ENCODE data around the gene EZH2. TPM values are rescaled to one million over a fixed set of nuclear protein-coding genes. Genes with fewer than 3 reads are reported as not detected.

Gene EZH2
- total and polyA plus RNA-seq, 2 donors from 2014 or later, result 1.6 to 4.7 TPM

DNA sequence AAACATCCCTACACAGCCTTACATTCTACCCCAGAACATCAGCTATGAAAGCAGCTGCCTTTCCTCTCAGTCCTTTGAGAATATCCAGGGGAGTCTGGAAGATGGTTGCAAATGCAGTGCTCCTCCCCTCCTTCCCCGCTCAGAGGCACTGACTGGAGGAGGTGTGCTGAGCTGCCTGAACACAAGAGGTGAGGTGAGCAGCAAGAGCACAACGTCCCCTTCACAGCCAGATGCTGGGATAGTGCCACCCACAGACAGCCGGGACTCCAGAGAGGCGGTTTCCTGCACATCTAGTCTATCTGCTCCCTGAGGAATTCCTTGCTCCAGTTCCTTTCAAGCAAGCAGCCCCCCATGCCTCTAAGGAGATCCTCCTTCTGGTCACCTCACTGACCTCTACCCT lies 74.2 kb downstream of the EZH2 start:
- Histone ChIP-seq H3K36me3 (ENCODE audit: control insufficient read depth in 2 of 3, insufficient read depth in 3 of 3, low read length in 3 of 3) (peaks cover 0 to 10% (median 6%) of the 10 kb centered on the region in 3 donors), H3K4me3 (ENCODE audit: low read length in 3 of 3) (no peak overlapping the region), H3K27me3 (ENCODE audit: control insufficient read depth, insufficient read depth, low read length) (no peaks in the 10 kb centered on the region), H3K9ac (ENCODE audit: low read length in 3 of 3) (no peak overlapping the region), H3K9me3 (ENCODE audit: control insufficient read depth in 2 of 3, insufficient read depth in 1 of 3, low read length in 3 of 3) (no peaks in the 10 kb centered on the region), H3K27ac (ENCODE audit: low read depth in 2 of 2, low read length in 2 of 2) (no peak overlapping the region), H3K4me1 (ENCODE audit: control insufficient read depth in 2 of 3, insufficient read depth in 2 of 3, low read depth in 1 of 3, low read length in 3 of 3) (no peaks in the 10 kb centered on the region)
- DNase-seq (no peak), FAIRE-seq (no peak)
- intact Hi-C loops (cut with DNase I), result no loop called here
- TF ChIP-seq, protein P1, sequence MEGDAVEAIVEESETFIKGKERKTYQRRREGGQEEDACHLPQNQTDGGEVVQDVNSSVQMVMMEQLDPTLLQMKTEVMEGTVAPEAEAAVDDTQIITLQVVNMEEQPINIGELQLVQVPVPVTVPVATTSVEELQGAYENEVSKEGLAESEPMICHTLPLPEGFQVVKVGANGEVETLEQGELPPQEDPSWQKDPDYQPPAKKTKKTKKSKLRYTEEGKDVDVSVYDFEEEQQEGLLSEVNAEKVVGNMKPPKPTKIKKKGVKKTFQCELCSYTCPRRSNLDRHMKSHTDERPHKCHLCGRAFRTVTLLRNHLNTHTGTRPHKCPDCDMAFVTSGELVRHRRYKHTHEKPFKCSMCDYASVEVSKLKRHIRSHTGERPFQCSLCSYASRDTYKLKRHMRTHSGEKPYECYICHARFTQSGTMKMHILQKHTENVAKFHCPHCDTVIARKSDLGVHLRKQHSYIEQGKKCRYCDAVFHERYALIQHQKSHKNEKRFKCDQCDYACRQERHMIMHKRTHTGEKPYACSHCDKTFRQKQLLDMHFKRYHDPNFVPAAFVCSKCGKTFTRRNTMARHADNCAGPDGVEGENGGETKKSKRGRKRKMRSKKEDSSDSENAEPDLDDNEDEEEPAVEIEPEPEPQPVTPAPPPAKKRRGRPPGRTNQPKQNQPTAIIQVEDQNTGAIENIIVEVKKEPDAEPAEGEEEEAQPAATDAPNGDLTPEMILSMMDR (IDR thresholded peaks at IDR 0.05; ENCODE audit: borderline replicate concordance, extremely low read depth, insufficient read depth), result no peak

DNA sequence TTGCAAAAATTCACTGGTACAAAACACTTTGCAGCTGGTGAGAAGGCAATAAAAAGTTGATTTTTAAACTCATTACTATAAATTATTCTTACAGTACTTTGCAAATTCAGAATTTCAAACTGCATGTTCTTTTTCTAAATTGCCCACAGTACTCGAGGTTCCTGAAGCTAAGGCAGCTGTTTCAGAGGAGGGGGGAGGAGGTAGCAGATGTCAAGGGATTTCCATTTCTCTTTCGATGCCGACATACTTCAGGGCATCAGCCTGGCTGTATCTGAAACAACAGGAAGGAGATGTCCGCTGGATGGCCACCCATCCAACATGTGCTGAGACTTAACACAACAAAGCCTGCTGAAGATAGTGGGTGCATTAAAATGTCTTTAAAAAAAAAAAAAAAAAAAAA lies 76.7 kb downstream of the EZH2 start:
- no peak overlapping the region for H3K9ac ChIP-seq (ENCODE audit: low read length in 3 of 3)
- no peak overlapping the region for H3K27ac ChIP-seq (ENCODE audit: low read depth in 2 of 2, low read length in 2 of 2)
- FAIRE-seq, result no peak
- no peak for DNase-seq
- TF ChIP-seq, protein P1 (IDR thresholded peaks at IDR 0.05; ENCODE audit: borderline replicate concordance, extremely low read depth, insufficient read depth), result no peak
- no peak overlapping the region for H3K4me3 ChIP-seq (ENCODE audit: low read length in 3 of 3)
- no peaks in the 10 kb centered on the region for H3K9me3 ChIP-seq (ENCODE audit: control insufficient read depth in 2 of 3, insufficient read depth in 1 of 3, low read length in 3 of 3)
- H3K27me3 ChIP-seq (ENCODE audit: control insufficient read depth, insufficient read depth, low read length), result no peaks in the 10 kb centered on the region
- peaks cover 0 to 10% (median 6%) of the 10 kb centered on the region in 3 donors for H3K36me3 ChIP-seq (ENCODE audit: control insufficient read depth in 2 of 3, insufficient read depth in 3 of 3, low read length in 3 of 3)
- intact Hi-C loops (cut with DNase I), result no loop called here
- no peaks in the 10 kb centered on the region for H3K4me1 ChIP-seq (ENCODE audit: control insufficient read depth in 2 of 3, insufficient read depth in 2 of 3, low read depth in 1 of 3, low read length in 3 of 3)

DNA sequence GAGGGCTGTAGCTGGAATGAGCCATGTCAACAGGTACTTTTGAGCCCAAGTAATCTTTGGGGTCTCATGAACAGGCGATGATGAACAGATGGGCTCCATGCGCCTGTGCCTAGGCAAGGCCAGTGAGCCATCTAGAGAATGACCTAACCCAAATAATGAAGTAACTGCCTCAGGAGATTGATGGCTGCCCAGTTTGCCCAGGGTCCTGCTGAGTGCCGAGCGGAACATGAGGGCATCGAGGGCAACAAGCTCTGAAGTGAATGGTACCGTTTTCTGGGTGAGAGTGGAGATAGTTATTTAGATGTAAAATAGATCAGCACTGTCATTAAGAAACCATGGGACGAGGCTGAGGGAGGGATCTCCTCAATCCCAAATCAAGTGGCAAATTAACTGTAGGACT lies 77.9 kb downstream of the EZH2 start:
- TF ChIP-seq, protein P1 (IDR thresholded peaks at IDR 0.05; ENCODE audit: borderline replicate concordance, extremely low read depth, insufficient read depth), result no peak
- FAIRE-seq (no peak), DNase-seq (no peak)
- intact Hi-C loops (cut with DNase I), result no loop called here
- Histone ChIP-seq H3K4me3 (ENCODE audit: low read length in 3 of 3) (no peak overlapping the region), H3K4me1 (ENCODE audit: control insufficient read depth in 2 of 3, insufficient read depth in 2 of 3, low read depth in 1 of 3, low read length in 3 of 3) (no peaks in the 10 kb centered on the region), H3K27me3 (ENCODE audit: control insufficient read depth, insufficient read depth, low read length) (no peaks in the 10 kb centered on the region), H3K36me3 (ENCODE audit: control insufficient read depth in 2 of 3, insufficient read depth in 3 of 3, low read length in 3 of 3) (peaks cover under 1 to 14% (median 6%) of the 10 kb centered on the region in 3 donors), H3K9ac (ENCODE audit: low read length in 3 of 3) (no peak overlapping the region), H3K9me3 (ENCODE audit: control insufficient read depth in 2 of 3, insufficient read depth in 1 of 3, low read length in 3 of 3) (no peaks in the 10 kb centered on the region), H3K27ac (ENCODE audit: low read depth in 2 of 2, low read length in 2 of 2) (no peak overlapping the region)
